GM21825 (cell line): Measurements from ENCODE around the gene GABRR2.
A peak's percentile ranks its signal among the peaks of the same experiment; 100 is the strongest.
"Not testable (repeated sequence)": the region's sequence is repeated elsewhere in the genome, so short reads cannot be mapped to it uniquely, and the experiment has no call there.

ENCODE experiments used
- ATAC-seq: cut with Tn5 transposase; IDR thresholded peaks from one replicate; pipeline ENCODE4 v1.9.1; 2021; ENCODE audit warnings: mild to moderate bottlenecking, moderate library complexity; ENCODE audit not compliant: unreplicated experiment

Gene GABRR2

DNA sequence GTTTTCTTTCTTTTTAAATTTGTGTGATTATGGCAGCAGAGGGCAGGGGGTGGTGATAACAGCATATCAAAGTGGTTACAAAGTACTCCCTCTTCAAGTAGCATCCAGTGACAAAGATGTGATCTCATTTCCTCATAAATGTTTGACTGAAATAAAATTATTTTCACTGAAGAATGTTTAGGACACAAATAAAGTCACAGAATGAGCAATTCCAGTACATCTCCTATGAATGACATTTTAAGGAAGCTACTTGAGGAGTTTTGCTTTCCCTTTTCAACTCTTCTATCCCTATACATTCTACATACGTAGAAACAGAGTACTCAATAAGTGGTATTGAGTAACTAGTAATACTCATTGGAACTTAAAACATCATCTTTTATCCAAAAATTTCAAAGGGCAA is 13.9 kb upstream of the GABRR2 start:
- no peak for ATAC-seq

DNA sequence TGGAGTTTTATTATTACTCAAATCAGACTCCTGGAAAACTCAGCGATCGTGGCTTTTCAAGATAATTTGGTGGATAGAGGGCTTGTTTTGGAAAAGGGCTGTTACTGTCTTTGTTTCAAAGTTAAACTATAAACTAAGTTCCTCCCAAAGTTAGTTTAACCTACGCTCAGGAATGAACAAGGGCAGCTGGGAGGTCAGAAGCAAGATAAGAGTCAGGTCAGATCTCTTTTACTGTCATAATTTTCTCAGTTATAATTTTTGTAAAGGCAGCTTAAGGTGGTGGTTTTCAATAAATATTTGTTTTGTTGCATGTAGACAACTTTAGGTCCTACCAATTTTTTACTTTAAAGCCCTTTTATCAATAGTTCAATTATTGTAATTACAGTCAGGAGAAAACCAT is 9.2 kb upstream of the GABRR2 start:
- no peak for ATAC-seq

DNA sequence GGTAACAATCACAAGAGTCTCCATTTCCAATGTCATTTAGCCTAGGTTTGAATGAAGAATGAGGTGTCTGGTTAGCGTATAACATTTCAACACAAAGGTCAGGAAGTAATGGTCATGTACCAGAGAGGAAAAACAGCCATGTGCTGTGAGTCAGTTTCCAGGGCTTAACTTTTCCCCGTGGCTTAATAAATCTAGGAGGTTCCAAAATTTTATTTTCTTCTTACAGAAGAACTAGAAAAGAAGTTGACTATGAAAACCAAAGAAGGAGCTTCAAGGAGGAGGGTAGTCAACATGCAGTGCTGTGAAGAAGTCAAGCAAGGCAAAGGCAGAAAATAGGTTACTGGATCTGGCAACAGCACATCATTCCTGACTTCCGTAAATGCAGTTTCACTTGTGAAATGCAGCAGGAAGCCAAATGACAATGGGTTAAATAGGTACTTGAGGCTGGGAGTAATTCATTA is 8.4 kb upstream of the GABRR2 start:
- ATAC-seq = no peak

DNA sequence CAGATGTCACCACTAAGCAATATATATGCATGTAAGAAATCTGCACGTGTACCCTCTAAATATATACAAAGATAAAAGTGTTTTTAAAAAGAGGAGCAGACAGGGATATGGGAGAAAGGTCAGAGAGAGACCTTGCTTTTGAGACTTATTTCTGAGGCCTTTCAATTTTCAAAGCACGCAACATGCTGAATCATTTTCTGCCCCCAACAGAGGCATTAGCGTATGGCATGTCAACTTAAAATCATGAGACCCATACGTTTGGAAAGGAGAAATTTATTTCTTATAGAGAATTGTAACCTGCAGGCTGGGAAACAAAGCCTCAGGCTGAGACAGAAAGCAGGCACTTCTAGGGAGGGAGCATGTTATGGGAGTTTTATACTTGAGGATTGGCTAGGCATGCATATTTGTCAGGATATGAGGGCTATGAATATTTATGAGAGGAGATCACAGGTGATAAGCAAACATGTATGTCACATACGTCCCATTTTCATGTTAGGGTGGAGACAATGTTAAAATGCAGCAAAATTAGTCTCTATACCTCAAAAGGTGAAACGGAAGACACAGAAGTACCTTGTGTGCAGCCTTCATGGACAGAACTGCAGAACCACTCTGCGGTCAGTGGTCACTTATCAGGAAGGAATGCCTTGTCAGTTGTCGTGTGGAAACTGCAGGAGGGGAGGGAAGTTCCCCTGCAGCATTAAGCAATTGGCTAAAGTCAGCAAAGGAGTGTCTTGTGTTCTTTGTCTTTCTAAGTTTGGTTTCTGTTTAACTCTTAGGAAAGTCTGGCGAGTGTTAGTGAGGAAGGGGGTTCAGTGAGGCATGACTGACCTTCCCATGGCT is 6.3 kb upstream of the GABRR2 start:
- no peak for ATAC-seq

DNA sequence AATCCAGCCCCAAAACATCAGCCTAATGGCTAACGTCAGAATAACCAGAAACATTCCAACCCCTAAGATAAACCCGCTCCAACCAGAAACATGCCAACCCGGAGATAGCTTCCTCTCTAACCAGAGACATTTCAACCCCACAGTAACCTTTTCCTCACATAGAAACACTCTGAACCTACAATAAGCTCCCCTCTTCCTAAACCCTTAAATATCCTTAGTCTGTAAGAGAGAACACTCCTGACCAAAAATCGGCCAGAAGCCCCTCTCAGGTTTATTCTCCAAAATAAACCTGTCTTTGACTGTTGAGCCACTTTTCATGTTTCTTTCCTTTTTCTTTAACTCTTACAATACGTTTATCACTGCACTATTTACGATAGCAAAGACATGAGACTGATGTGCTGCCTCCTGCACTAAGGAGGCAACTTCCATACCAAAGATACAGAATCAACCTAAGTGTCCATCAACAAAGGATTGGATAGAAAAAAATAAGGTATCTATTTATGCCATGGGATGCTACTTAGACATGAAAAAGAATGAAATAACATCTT is 5.0 kb upstream of the GABRR2 start:
- no peak for ATAC-seq

DNA sequence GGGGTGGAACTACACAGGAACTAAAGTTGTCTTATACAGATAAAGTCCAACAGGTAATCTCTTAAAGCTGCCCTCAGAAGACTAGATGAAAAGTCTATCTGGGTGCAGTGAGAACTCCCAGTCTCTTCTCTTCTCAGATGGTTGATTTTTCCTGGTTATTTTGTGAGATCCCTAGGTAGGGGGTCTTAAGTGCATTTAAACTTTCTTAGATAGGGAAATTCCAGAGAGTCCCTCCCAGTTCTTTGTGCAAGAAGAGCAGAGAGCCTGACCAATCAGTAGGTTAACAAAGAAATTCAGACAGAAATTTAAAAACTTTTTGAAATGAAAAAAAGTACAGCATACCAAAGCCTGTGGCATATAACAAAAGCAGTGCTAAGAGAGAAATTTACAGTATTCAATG is 2.0 kb upstream of the GABRR2 start:
- ATAC-seq = no peak

DNA sequence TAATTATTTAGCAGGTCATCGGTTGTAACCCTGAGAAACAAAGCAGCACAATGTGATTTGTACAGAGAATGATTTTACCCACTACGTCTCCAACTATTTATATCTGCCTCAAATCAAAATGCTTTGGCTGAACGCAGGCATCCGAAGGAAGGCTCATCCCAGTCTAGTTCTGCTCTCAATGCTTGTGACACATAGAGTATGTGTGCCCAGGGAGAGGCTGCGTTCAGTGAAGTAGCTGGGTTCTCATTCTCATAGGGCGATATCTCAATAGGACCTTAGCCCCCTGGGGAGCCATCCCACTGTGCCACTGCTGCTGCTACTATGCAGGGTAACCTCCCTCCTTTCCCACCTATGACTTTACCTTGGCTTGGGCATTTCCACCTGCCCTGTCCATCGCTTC is 407 bp downstream of the GABRR2 start:
- ATAC-seq = no peak

DNA sequence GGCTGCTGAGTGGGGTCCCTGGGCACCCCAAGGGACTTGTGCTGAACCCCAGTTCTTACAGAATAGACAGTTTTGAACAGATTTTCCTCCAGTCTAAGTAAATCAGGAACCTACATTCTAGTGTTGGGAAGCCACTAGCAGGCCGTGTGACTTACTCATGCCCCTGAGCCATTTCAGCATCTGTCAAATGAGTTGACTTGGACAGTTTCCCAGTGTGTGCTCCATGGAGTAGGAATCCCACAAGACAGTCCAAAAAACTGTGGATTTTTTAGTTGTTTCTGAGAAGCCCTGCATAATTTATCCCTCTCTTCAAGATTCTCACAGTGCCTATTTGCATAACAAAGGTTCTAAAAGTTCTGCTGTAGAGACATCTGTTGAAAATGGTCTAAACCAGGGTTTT is 2.1 kb downstream of the GABRR2 start:
- ATAC-seq = no peak

DNA sequence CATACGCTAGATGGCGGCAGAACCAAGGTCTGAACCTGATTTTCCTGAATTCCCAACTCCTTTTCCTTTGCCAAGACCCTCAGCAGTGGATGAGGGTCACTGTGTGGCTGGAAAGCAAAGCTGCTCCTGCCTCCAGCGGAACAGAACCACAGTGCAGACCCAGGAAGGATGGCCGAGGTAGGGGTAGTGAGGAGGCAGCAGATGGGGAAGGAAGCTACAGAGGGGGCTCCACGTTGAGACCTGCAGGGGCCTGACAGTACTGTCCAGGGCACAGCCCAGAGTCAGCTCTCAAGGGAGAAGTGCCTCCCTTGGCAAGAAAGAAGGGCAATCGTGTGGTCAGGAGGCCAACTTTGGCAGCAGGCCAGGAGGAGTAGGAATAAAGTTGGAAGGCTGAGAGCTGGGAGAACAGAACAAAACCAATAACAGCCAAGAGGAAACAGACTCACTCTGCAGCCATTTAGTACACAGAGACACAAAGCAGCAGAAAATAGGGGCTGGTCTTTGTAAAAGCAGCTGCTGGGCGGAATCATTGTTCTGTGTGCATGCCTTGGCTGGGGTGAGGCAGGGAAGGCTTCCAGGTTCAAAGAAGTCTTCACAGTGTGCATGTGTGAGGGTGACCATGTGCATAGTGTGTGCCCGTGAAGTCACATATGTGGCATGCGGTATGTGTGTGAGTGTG is 3.1 kb downstream of the GABRR2 start:
- ATAC-seq = no peak

DNA sequence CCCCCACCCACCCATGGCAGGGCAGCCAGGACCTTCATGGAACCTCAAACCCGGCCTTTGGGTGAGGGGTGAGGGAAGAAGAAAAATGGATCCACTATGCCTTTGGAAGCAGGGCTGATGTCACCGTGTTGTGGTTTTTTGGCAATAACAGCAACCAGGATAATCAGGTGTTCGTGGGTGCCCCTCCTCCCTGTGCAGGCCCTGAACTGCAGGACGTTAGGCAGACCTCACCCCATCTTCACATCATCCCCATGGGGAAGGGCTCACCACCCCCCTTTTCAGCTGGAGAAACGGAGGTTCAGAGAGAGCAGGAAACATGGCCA is 3.6 kb downstream of the GABRR2 start:
- no peak for ATAC-seq

DNA sequence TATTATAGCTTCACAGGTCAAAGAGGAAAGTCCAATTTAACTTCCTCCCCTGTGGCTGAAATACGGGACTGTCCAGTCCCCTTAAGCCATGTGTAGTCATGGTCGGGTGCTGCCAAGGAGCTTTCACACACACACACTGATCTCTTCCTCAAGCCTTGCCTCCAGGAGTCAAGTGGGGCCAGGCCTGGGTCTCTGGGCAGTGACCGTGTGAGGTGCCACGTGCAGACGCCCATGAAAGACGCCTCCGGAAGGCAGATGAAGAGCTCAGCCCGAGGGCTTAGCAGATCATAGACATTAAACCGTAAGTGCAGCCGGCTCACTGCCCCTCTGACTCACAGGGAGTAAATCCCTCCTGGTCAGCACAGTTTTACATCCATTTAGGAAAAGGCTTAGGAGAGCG is 4.2 kb downstream of the GABRR2 start:
- ATAC-seq = no peak

DNA sequence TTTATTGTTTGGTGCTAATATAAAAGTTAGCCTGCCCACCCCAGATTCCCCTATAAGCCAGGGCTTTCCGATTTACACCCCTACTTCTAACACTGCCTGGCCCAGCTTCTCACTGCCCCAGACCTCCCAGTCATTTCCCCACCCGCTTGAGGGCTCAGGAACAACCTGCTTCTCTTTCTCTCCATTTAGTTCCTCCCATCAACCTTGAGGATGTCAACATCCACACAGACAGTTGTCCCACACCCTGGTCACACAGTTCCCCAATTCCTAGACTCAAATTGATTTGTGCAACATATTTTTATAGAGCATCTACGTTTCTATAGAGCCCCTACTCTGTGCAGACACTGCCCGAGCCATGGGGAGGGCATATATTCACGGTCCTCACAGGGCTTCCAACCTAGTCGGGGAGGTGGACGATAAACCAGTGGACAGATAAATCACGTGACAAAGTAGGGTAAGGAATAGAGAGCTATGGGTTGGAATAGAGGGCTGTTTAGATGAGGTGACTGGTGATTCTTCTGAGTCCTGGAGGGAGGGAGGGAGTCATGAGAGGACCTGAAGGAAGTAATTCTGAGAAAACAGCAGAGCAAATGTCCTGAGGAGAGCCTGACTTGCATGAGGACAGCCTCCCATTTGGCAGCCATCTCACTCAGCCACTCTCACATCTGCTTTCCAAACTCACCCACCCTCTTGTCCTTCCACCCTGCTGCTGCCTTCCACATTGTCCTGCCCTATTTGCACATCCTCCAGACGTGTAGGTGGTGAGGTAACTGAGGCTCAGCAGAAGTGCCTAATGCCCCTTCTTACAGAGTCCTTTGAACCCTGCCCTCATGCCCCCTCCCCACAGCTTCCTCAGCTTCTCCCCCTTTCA is 6.3 kb downstream of the GABRR2 start:
- no peak for ATAC-seq

DNA sequence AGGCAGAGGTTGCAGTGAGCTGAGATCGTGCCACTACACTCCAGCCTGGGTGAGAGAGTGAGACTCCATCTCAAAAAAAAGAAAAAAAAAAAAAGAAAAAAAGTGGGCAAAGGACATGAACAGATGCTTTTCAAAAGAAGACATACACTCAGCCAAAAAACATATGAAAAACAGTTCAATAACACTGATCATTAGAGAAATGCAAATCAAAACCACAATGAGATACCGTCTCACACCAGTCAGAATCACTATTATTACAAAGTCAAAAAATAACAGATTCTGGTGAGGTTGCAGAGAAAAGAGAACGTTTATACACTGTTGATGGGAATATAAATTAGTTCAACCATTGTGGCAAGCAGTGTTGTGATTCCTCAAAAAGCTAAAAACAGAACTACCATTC is 10.6 kb downstream of the GABRR2 start:
- not testable (repeated sequence) for ATAC-seq

DNA sequence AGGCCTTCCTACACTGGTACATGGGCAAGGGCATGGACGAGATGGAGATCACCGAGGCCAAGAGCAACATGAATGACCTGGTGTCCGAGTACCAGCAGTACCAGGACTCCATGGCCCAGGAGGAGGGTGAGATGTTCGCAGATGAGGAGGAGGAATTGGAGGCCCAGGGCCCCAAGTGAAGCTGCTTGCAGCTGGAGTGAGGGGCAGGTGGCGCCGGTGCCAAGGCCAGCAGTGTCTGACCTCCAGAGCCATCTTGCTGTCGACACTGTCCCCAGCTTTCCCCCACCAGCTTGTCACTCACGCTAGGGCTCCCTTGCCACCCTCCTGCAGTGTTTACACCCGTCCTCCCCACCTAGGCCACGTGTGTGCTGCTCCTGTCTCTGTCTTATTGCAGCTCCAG is 12.2 kb downstream of the GABRR2 start:
- no peak for ATAC-seq

DNA sequence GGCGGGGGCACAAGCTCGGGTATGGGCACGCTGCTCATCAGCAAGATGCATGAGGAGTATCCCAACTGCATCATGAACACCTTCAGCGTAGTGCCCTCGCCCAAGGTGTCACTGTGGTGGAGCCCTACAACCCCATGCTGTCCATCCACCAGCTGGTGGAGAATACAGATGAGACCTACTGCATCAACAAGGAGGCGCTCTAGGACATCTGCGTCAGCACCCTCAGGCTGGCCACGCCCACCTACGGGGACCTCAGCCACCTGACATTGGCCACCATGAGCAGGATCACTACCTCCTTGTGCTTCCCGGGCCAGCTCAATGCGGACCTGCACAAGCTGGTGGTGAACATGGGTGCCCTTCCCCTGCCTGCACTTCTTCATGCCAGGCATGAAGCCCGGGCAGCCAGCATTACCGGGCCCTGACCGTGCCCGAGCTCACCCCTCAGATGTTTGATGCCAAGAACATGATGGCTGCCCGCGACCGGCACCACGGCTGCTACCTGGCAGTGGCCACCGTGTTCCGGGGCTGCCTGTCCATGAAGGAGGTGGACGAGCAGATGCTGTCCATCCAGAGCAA is 12.8 kb downstream of the GABRR2 start:
- no peak for ATAC-seq

DNA sequence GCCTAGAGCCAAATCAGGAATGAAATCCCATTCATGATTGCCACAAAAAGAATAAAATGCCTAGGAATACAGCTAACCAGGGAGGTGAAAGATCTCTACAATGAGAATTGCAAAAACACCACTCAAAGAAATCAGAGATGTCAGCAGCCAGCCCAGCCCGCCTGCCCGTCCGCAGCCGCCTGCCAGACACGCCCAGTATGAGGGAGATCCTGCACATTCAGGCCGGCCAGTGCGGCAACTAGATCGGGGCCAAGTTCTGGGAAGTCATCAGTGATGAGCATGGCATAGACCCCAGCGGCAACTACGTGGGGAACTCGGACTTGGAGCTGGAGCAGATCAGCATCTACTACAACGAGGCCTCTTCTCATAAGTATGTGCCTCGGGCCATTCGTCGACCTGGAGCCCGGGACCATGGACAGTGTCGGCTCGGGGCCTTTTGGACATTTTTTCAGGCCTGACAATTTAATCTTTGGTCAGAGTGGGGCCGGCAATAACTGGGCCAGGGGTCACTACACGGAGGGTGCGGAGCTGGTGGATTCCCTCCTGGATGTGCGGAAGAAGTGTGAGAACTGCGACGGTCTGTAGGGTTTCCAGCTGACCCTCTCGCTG is 13.4 kb downstream of the GABRR2 start:
- ATAC-seq = no peak

DNA sequence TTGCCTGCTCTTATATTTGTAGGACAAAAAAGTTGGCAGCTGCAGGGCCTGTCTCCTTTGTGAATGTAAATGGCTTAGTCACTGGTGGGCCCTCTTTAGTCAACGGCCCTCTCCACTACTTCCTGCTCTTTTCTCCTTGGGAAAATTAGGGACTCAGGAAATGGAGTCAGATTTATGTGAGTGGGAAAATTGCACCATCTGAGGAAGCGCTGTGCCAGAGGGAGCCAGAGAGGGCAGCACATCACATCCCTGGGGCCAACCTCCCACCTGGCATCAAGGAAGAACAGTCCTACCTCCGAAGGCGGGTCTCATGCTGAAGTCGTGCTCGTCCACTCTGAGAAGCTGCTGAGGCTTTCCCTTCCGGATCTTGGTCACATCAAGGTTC is 15.6 kb downstream of the GABRR2 start:
- no peak for ATAC-seq

DNA sequence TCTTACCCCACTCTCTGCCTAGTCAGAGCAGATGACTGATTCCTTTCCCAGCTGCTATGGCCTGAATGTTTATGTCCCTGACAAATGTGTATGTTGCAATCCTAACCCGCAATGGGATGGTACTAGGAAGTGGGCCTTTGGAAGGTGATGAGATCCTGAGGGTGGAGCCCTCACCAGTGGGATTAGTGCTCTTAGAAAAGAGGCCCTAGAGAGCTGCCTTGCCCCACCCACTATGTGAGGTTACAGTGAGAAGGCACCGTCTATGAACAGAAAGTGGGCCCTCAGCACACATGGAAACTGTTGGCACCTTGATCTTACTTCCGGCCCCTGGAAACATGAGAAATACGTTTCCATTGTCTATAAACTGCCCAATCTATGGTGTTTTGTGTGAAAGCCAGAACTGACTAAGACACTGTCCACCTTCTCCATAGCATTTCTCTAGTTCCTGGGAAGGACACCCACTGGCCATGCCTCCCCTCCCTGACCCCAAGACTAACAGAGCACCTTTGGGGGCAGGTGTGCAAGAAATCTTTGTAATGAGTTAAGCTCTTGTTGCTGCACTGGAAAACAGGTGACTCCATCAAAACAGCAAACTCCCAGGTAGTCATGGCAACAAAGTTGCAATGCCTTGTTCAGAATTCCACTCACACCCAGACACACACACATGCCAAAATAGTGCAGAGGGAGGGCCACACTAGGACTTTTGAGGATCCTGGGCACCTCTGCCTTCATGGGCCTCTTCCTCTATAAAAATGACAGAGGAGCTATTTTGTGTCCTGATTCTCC is 16.2 kb downstream of the GABRR2 start:
- peak; percentile 52 for ATAC-seq

DNA sequence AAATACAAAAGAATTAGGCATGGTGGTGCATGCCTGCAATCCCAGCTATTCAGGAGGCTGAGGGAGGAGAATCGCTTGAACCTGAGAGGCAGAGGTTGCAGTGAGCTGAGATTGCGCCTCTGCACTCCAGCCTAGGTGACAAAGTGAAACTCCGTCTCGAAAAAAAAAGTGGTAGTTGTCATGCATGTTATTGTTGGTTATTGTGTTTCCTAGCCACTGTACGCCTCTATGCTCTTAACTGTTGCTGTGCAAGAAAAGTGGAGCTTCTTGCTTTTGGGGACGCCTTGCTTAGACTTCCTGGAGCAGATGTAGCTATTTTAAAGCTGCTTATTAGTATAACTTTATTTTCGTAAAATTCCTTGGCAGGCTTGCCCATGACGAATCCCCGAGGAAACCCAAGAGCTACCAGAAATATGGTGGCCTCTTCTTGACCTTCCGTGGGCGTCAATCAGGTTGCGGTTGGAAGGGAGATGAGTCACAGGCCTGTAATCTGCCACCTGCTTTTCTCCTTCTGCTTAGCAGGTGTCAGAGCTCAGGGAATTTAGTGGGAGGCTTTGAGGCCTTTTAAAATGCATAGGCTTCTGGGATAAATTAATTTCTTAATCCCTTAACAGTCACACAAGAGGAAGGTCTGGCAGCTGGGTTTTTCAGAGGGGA is 17.3 kb downstream of the GABRR2 start:
- peak; percentile 90 for ATAC-seq
